ENCODE results near the gene ELP2. TPM values are rescaled to one million over a fixed set of nuclear protein-coding genes. Genes with fewer than 3 reads are reported as not detected.

ELP2 gene
- total and polyA plus RNA-seq, 7 experiments from 2014 or later = 77.4 to 177 (median 123) TPM

GRCh38 chr18:36101943-36102342 lies 27.8 kb upstream of the ELP2 start:
- peaks cover 0 to 10% (median 4%) of the 10 kb centered on the region in 5 donors for H3K27me3 Mint-ChIP-seq
- Histone ChIP-seq H3K27ac (ENCODE audit: low read depth, low read length) (no peak overlapping the region), H3K4me3 (ENCODE audit: low read length) (no peak overlapping the region), H3K27me3 (ENCODE audit: control insufficient read depth in 2 of 2, insufficient read depth in 2 of 2, low read length in 2 of 2) (no peaks in the 10 kb centered on the region), H3K4me1 (ENCODE audit: control insufficient read depth in 2 of 2, insufficient read depth in 2 of 2, low read length in 2 of 2) (no peaks in the 10 kb centered on the region), H3K9me3 (ENCODE audit: control insufficient read depth in 2 of 3, low read length in 3 of 3) (no peaks in the 10 kb centered on the region), H3K36me3 (ENCODE audit: control insufficient read depth in 2 of 3, insufficient read depth in 3 of 3, low read length in 3 of 3) (no peaks in the 10 kb centered on the region)
- ATAC-seq (no peak), DNase-seq (no peak)
- H3K27ac Mint-ChIP-seq = no peak overlapping the region
- peaks cover 0 to 2% (median 0%) of the 10 kb centered on the region in 11 donors for H3K9me3 Mint-ChIP-seq
- H3K4me3 Mint-ChIP-seq = no peak overlapping the region
- ChIA-PET CTCF (no interaction called here), POLR2A (no interaction called here)
- peaks cover 0 to 2% (median 0%) of the 10 kb centered on the region in 7 donors for H3K4me1 Mint-ChIP-seq
- intact Hi-C loops (cut with micrococcal nuclease) = no loop called here
- peaks cover 0 to 3% (median 0%) of the 10 kb centered on the region in 5 donors for H3K36me3 Mint-ChIP-seq

GRCh38 chr18:36104749-36105148 lies 24.9 kb upstream of the ELP2 start:
- CTCF ChIA-PET = no interaction called here
- no peak overlapping the region for H3K27ac Mint-ChIP-seq
- peaks cover 0 to 2% (median 0%) of the 10 kb centered on the region in 11 donors for H3K9me3 Mint-ChIP-seq
- POLR2A ChIA-PET = no interaction called here
- intact Hi-C loops (cut with micrococcal nuclease) = no loop called here
- H3K27me3 ChIP-seq (ENCODE audit: control insufficient read depth in 2 of 2, insufficient read depth in 2 of 2, low read length in 2 of 2) = no peaks in the 10 kb centered on the region
- H3K27me3 Mint-ChIP-seq = peaks cover 0 to 7% (median 0%) of the 10 kb centered on the region in 5 donors
- peaks cover 0 to 2% (median 0%) of the 10 kb centered on the region in 7 donors for H3K4me1 Mint-ChIP-seq
- no peak overlapping the region for H3K4me3 Mint-ChIP-seq
- peaks cover 0 to 16% (median 5%) of the 10 kb centered on the region in 5 donors for H3K36me3 Mint-ChIP-seq
- no peak overlapping the region for H3K27ac ChIP-seq (ENCODE audit: low read depth, low read length)
- H3K9me3 ChIP-seq (ENCODE audit: control insufficient read depth in 2 of 3, low read length in 3 of 3) = no peaks in the 10 kb centered on the region
- no peaks in the 10 kb centered on the region for H3K36me3 ChIP-seq (ENCODE audit: control insufficient read depth in 2 of 3, insufficient read depth in 3 of 3, low read length in 3 of 3)
- DNase-seq = no peak
- H3K4me1 ChIP-seq (ENCODE audit: control insufficient read depth in 2 of 2, insufficient read depth in 2 of 2, low read length in 2 of 2) = no peaks in the 10 kb centered on the region
- H3K4me3 ChIP-seq (ENCODE audit: low read length) = no peak overlapping the region
- no peak for ATAC-seq

- H3K36me3 Mint-ChIP-seq = peaks cover 2 to 34% (median 12%) of the 10 kb centered on the region in 5 donors
- ATAC-seq = no peak
- no peak overlapping the region for H3K27ac Mint-ChIP-seq
- no peak for DNase-seq
- Histone ChIP-seq H3K27me3 (ENCODE audit: control insufficient read depth in 2 of 2, insufficient read depth in 2 of 2, low read length in 2 of 2) (no peaks in the 10 kb centered on the region), H3K36me3 (ENCODE audit: control insufficient read depth in 2 of 3, insufficient read depth in 3 of 3, low read length in 3 of 3) (peaks cover 0 to 17% (median 0%) of the 10 kb centered on the region in 3 experiments), H3K9me3 (ENCODE audit: control insufficient read depth in 2 of 3, low read length in 3 of 3) (no peaks in the 10 kb centered on the region), H3K4me1 (ENCODE audit: control insufficient read depth in 2 of 2, insufficient read depth in 2 of 2, low read length in 2 of 2) (no peaks in the 10 kb centered on the region), H3K27ac (ENCODE audit: low read depth, low read length) (no peak overlapping the region), H3K4me3 (ENCODE audit: low read length) (no peak overlapping the region)
- ChIA-PET POLR2A (no interaction called here), CTCF (interaction anchor here (0.5 to 0.7 kb wide), 2 partner anchors 12 to 188 kb away, joined by 3 to 4 read pairs; no protein-coding TSS in a partner anchor)
- intact Hi-C loops (cut with micrococcal nuclease) = no loop called here
- H3K4me1 Mint-ChIP-seq = peaks cover 0 to 2% (median 0%) of the 10 kb centered on the region in 7 donors
- no peaks in the 10 kb centered on the region for H3K9me3 Mint-ChIP-seq
- no peak overlapping the region for H3K4me3 Mint-ChIP-seq
- peaks cover 0 to 2% (median 0%) of the 10 kb centered on the region in 5 donors for H3K27me3 Mint-ChIP-seq
Observed at GRCh38 chr18:36107477-36107876, 22.2 kb upstream of the ELP2 start.

GRCh38 chr18:36108196-36108595 lies 21.5 kb upstream of the ELP2 start:
- ChIA-PET CTCF (interaction anchor here (0.5 to 0.7 kb wide), 2 partner anchors 12 to 187 kb away, joined by 3 to 4 read pairs; no protein-coding TSS in a partner anchor), POLR2A (no interaction called here)
- H3K27me3 Mint-ChIP-seq = no peaks in the 10 kb centered on the region
- Histone ChIP-seq H3K4me1 (ENCODE audit: control insufficient read depth in 2 of 2, insufficient read depth in 2 of 2, low read length in 2 of 2) (no peaks in the 10 kb centered on the region), H3K36me3 (ENCODE audit: control insufficient read depth in 2 of 3, insufficient read depth in 3 of 3, low read length in 3 of 3) (peaks cover 0 to 20% (median 0%) of the 10 kb centered on the region in 3 experiments), H3K4me3 (ENCODE audit: low read length) (no peak overlapping the region), H3K27ac (ENCODE audit: low read depth, low read length) (no peak overlapping the region), H3K9me3 (ENCODE audit: control insufficient read depth in 2 of 3, low read length in 3 of 3) (no peaks in the 10 kb centered on the region), H3K27me3 (ENCODE audit: control insufficient read depth in 2 of 2, insufficient read depth in 2 of 2, low read length in 2 of 2) (no peaks in the 10 kb centered on the region)
- intact Hi-C loops (cut with micrococcal nuclease) = no loop called here
- ATAC-seq = no peak
- no peak for DNase-seq
- peaks cover 0 to 2% (median 0%) of the 10 kb centered on the region in 7 donors for H3K4me1 Mint-ChIP-seq
- peaks cover 5 to 41% (median 13%) of the 10 kb centered on the region in 5 donors for H3K36me3 Mint-ChIP-seq
- H3K9me3 Mint-ChIP-seq = no peaks in the 10 kb centered on the region
- H3K27ac Mint-ChIP-seq = no peak overlapping the region
- no peak overlapping the region for H3K4me3 Mint-ChIP-seq

- peaks cover 0 to 22% (median 0%) of the 10 kb centered on the region in 3 experiments for H3K36me3 ChIP-seq (ENCODE audit: control insufficient read depth in 2 of 3, insufficient read depth in 3 of 3, low read length in 3 of 3)
- no peak overlapping the region for H3K4me3 ChIP-seq (ENCODE audit: low read length)
- no peak overlapping the region for H3K27ac Mint-ChIP-seq
- ChIA-PET CTCF (no interaction called here), POLR2A (interaction anchor here (2.0 kb wide), 1 partner anchor 21 kb away, joined by 5 read pairs; the partner anchor contains the start of genes ELP2 and SLC39A6)
- peaks cover 5 to 43% (median 13%) of the 10 kb centered on the region in 5 donors for H3K36me3 Mint-ChIP-seq
- ATAC-seq = no peak
- no peaks in the 10 kb centered on the region for H3K4me1 Mint-ChIP-seq
- no peak overlapping the region for H3K27ac ChIP-seq (ENCODE audit: low read depth, low read length)
- no peak for DNase-seq
- no peaks in the 10 kb centered on the region for H3K27me3 Mint-ChIP-seq
- no peaks in the 10 kb centered on the region for H3K9me3 Mint-ChIP-seq
- no peak overlapping the region for H3K4me3 Mint-ChIP-seq
- H3K4me1 ChIP-seq (ENCODE audit: control insufficient read depth in 2 of 2, insufficient read depth in 2 of 2, low read length in 2 of 2) = no peaks in the 10 kb centered on the region
- intact Hi-C loops (cut with micrococcal nuclease) = no loop called here
- no peaks in the 10 kb centered on the region for H3K9me3 ChIP-seq (ENCODE audit: control insufficient read depth in 2 of 3, low read length in 3 of 3)
- H3K27me3 ChIP-seq (ENCODE audit: control insufficient read depth in 2 of 2, insufficient read depth in 2 of 2, low read length in 2 of 2) = no peaks in the 10 kb centered on the region
Observed at GRCh38 chr18:36108601-36109000, 21.1 kb upstream of the ELP2 start.

DNA sequence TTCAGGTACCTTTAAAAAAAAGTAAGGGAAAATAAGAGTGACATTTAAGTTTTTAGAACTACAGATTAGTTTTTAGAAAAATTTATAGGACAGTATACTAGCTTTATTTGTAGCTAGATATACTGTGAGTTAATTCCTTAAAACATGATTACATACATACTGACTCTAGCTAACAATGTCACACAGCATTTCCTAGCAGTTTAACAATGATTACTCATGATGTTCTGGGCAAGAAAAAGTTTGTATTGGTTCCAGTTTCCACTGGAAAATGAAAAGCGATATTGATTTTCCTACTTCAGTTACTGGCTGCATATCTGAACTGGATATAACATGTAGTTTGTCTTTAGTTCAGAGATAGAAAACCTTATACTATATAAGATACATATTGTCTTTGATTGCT lies 20.0 kb upstream of the ELP2 start:
- DNase-seq (no peak), ATAC-seq (no peak)
- H3K27me3 ChIP-seq (ENCODE audit: control insufficient read depth in 2 of 2, insufficient read depth in 2 of 2, low read length in 2 of 2) = no peaks in the 10 kb centered on the region
- H3K36me3 ChIP-seq (ENCODE audit: control insufficient read depth in 2 of 3, insufficient read depth in 3 of 3, low read length in 3 of 3) = peaks cover 0 to 29% (median 6%) of the 10 kb centered on the region in 3 experiments
- no peaks in the 10 kb centered on the region for H3K9me3 Mint-ChIP-seq
- no peaks in the 10 kb centered on the region for H3K4me1 Mint-ChIP-seq
- POLR2A ChIA-PET = interaction anchor here (2.0 kb wide), 1 partner anchor 20 kb away, joined by 5 read pairs; the partner anchor contains the start of genes ELP2 and SLC39A6
- no peaks in the 10 kb centered on the region for H3K27me3 Mint-ChIP-seq
- H3K4me1 ChIP-seq (ENCODE audit: control insufficient read depth in 2 of 2, insufficient read depth in 2 of 2, low read length in 2 of 2) = no peaks in the 10 kb centered on the region
- no peak overlapping the region for H3K27ac ChIP-seq (ENCODE audit: low read depth, low read length)
- intact Hi-C loops (cut with micrococcal nuclease) = no loop called here
- H3K9me3 ChIP-seq (ENCODE audit: control insufficient read depth in 2 of 3, low read length in 3 of 3) = no peaks in the 10 kb centered on the region
- no peak overlapping the region for H3K27ac Mint-ChIP-seq
- H3K36me3 Mint-ChIP-seq = peaks cover 10 to 48% (median 18%) of the 10 kb centered on the region in 5 donors
- CTCF ChIA-PET = interaction anchor here (1.2 kb wide), 1 partner anchor 92 kb away, joined by 3 read pairs; no protein-coding TSS in a partner anchor
- no peak overlapping the region for H3K4me3 ChIP-seq (ENCODE audit: low read length)
- no peak overlapping the region for H3K4me3 Mint-ChIP-seq

- Histone ChIP-seq H3K9me3 (ENCODE audit: control insufficient read depth in 2 of 3, low read length in 3 of 3) (no peaks in the 10 kb centered on the region), H3K36me3 (ENCODE audit: control insufficient read depth in 2 of 3, insufficient read depth in 3 of 3, low read length in 3 of 3) (peaks cover 0 to 37% (median 6%) of the 10 kb centered on the region in 3 experiments), H3K4me3 (ENCODE audit: low read length) (no peak overlapping the region), H3K27me3 (ENCODE audit: control insufficient read depth in 2 of 2, insufficient read depth in 2 of 2, low read length in 2 of 2) (no peaks in the 10 kb centered on the region), H3K27ac (ENCODE audit: low read depth, low read length) (no peak overlapping the region), H3K4me1 (ENCODE audit: control insufficient read depth in 2 of 2, insufficient read depth in 2 of 2, low read length in 2 of 2) (no peaks in the 10 kb centered on the region)
- Mint-ChIP-seq H3K36me3 (peaks cover 19 to 62% (median 31%) of the 10 kb centered on the region in 5 donors), H3K27me3 (no peaks in the 10 kb centered on the region), H3K27ac (no peak overlapping the region), H3K4me1 (peaks cover 0 to 2% (median 0%) of the 10 kb centered on the region in 7 donors), H3K9me3 (no peaks in the 10 kb centered on the region), H3K4me3 (no peak overlapping the region)
- POLR2A ChIA-PET = no interaction called here
- DNase-seq (no peak), ATAC-seq (no peak)
- CTCF ChIA-PET = no interaction called here
- intact Hi-C loops (cut with micrococcal nuclease) = no loop called here
Observed at GRCh38 chr18:36112302-36112701, 17.4 kb upstream of the ELP2 start.
